IMR-90 (cell line): ENCODE measurements around the gene HYAL3.

Experiments used
- MXI1 ChIP-seq: IDR thresholded peaks from 2 replicates; pipeline ENCODE4 v1.6.1; 2012; ENCODE audit warnings: low read depth, mild to moderate bottlenecking, low read length, moderate library complexity, borderline replicate concordance
- NFE2L2 ChIP-seq: fragments of 150-350 bp; IDR thresholded peaks from 2 replicates; pipeline ENCODE4 v1.6.1; 2016; ENCODE audit warnings: low read depth, mild to moderate bottlenecking, low read length
- POLR2A ChIP-seq: IDR thresholded peaks from 2 replicates; pipeline ENCODE4 v1.6.1; 2012; ENCODE audit warnings: mild to moderate bottlenecking, low read depth, low read length
- RFX5 ChIP-seq: IDR thresholded peaks from 2 replicates; pipeline ENCODE4 v1.8.0; 2012; ENCODE audit warnings: low read depth, mild to moderate bottlenecking, low read length, moderate library complexity
- TF ChIP-seq, protein P1 (sequence below): fragments of 150-350 bp; IDR thresholded peaks from 2 replicates; pipeline ENCODE4 v1.6.1; 2016; ENCODE audit warnings: low read depth, mild to moderate bottlenecking, low read length, moderate library complexity, borderline replicate concordance
- TF ChIP-seq, protein P2 (sequence below): conservative IDR thresholded peaks from 2 replicates; pipeline ENCODE4 v1.5.1; 2012; ENCODE audit warnings: mild to moderate bottlenecking, low read depth, low read length, improper control_type of control experiment
- TF ChIP-seq, protein P3 (sequence below): fragments of 150-350 bp; IDR thresholded peaks from 2 replicates; pipeline ENCODE4 v1.6.1; 2017; ENCODE audit warnings: mild to moderate bottlenecking, antibody characterized with exemption, low read length, low read depth

DNA sequence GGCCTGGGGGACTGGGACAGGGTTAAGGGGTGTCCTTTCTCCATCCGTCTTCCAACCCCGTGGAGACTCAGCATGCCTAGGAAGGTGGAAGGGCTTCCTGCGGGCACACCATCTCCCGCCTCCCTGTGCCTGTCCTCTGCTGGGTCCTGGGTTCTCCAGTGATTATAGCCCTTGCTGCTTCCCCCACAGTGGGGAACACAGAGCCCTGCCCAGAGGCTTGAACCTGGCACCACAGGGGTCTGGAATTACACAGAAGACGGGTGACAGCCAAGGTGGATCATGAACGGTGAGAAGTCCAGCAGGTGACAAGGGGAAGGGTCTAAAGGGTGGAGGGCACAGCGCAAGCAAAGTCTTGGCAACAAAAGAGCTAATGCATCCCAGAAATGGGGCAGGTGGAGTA lies 36.4 kb downstream of the HYAL3 start:
- TF ChIP-seq, protein P1, sequence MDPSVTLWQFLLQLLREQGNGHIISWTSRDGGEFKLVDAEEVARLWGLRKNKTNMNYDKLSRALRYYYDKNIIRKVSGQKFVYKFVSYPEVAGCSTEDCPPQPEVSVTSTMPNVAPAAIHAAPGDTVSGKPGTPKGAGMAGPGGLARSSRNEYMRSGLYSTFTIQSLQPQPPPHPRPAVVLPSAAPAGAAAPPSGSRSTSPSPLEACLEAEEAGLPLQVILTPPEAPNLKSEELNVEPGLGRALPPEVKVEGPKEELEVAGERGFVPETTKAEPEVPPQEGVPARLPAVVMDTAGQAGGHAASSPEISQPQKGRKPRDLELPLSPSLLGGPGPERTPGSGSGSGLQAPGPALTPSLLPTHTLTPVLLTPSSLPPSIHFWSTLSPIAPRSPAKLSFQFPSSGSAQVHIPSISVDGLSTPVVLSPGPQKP: no peak
- TF ChIP-seq, protein P2, sequence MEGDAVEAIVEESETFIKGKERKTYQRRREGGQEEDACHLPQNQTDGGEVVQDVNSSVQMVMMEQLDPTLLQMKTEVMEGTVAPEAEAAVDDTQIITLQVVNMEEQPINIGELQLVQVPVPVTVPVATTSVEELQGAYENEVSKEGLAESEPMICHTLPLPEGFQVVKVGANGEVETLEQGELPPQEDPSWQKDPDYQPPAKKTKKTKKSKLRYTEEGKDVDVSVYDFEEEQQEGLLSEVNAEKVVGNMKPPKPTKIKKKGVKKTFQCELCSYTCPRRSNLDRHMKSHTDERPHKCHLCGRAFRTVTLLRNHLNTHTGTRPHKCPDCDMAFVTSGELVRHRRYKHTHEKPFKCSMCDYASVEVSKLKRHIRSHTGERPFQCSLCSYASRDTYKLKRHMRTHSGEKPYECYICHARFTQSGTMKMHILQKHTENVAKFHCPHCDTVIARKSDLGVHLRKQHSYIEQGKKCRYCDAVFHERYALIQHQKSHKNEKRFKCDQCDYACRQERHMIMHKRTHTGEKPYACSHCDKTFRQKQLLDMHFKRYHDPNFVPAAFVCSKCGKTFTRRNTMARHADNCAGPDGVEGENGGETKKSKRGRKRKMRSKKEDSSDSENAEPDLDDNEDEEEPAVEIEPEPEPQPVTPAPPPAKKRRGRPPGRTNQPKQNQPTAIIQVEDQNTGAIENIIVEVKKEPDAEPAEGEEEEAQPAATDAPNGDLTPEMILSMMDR: no peak
- TF ChIP-seq, protein P3, sequence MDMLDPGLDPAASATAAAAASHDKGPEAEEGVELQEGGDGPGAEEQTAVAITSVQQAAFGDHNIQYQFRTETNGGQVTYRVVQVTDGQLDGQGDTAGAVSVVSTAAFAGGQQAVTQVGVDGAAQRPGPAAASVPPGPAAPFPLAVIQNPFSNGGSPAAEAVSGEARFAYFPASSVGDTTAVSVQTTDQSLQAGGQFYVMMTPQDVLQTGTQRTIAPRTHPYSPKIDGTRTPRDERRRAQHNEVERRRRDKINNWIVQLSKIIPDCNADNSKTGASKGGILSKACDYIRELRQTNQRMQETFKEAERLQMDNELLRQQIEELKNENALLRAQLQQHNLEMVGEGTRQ: no peak
- no peak for TF ChIP-seq POLR2A
- no peak for TF ChIP-seq MXI1
- no peak for TF ChIP-seq RFX5
- no peak for TF ChIP-seq NFE2L2
